Bronchial epithelial cell (primary cell): ENCODE data around the gene EYS. TPM values are rescaled to one million over a fixed set of nuclear protein-coding genes. Genes with fewer than 3 reads are reported as not detected.

Experiments
- DNase-seq: peaks from one replicate; pipeline ENCODE4 v3.0.0-alpha.2; 2010; ENCODE audit warnings: low read depth
- FAIRE-seq: peaks from 2 replicates; lab custom pipeline; 2011; peaks lifted over from hg19 to GRCh38; lab: Jason Lieb, UNC
- H3K27me3 ChIP-seq: 2 replicates; pipeline ENCODE4 v1.5.1; 2011; ENCODE audit warnings: low read length; ENCODE audit not compliant: control insufficient read depth, insufficient read depth
- H3K36me3 ChIP-seq: 2 replicates; pipeline ENCODE4 v1.5.1; 2011; ENCODE audit warnings: low read length; ENCODE audit not compliant: control insufficient read depth, insufficient read depth
- H3K4me3 ChIP-seq: 2 replicates; pipeline ENCODE4 v1.5.1; 2011; ENCODE audit warnings: mild to moderate bottlenecking, low read depth, low read length, control low read depth
- CTCF ChIP-seq: IDR thresholded peaks from 2 replicates; pipeline ENCODE4 v1.5.1; 2011; ENCODE audit warnings: mild to moderate bottlenecking, moderate library complexity, low read length, control low read depth, inconsistent platforms; ENCODE audit not compliant: insufficient read depth, severe bottlenecking
- total RNA-seq: library from RNA; depleted of rRNA; stranded (reverse); fragments of >200 nt; gene quantifications from 2 replicates; pipeline ENCODE4 v1.2.1, GENCODE V29; 2014

The EYS gene
- total RNA-seq, 1 donor from 2014 or later: 0.53 TPM

DNA sequence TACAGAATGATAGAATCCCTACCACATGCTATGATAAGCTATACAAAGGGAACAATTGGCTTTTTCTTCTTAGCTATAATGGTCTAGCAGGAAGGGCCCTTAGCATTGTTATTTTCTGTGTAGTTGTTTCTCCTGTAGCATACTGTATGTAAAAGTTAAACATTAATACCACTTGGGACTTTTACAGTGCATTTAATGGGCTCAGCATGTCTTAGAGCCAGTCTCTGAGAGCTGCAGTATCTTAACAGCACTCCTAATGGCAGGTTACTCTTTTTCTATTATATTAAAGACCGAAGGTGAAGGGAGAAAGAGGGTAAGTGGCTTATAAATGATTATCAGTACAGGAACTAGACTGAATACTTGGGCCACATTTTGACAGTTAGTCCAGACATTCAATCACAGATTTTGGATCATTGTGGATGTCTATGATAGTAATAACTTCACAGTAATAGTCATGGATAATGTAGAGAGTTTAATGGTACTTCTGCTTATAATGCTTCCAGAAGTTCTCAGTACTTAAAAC is 1780.7 kb downstream of the EYS start:
- no peak for TF ChIP-seq CTCF
- Histone ChIP-seq H3K4me3 (no peak overlapping the region), H3K36me3 (no peaks in the 10 kb centered on the region), H3K27me3 (no peaks in the 10 kb centered on the region)
- DNase-seq (no peak), FAIRE-seq (no peak)

DNA sequence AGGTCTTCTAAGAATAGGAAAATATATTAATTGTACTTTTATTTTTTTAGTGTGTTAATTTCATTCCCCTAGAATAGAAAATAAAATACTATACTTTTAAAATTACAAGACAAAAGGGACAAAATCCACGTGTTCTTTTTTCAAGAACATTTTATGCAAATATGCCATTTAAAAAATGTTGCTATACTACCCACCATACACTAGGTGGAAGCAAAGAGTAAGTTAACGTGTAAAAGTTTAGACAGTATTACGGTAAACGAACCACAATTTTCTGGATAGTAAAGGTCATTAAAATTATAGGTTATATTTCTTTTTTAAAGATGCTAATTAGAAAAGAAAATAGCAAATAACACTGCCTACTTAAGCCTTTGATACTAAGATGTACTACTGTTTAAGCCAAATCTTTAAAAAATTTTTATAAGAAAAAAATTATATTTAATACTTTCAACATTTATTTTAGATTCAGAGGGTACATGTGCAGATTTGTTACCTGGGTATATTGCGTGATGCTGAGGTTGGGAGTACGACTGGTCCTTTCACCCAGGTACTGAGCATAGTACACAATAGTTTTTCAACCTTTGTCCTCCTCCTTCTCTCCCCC is 1783.8 kb downstream of the EYS start:
- peak; percentile 19 for TF ChIP-seq CTCF
- peak; percentile 41 for DNase-seq
- no peaks in the 10 kb centered on the region for H3K36me3 ChIP-seq
- FAIRE-seq: no peak
- no peak overlapping the region for H3K4me3 ChIP-seq
- no peaks in the 10 kb centered on the region for H3K27me3 ChIP-seq

DNA sequence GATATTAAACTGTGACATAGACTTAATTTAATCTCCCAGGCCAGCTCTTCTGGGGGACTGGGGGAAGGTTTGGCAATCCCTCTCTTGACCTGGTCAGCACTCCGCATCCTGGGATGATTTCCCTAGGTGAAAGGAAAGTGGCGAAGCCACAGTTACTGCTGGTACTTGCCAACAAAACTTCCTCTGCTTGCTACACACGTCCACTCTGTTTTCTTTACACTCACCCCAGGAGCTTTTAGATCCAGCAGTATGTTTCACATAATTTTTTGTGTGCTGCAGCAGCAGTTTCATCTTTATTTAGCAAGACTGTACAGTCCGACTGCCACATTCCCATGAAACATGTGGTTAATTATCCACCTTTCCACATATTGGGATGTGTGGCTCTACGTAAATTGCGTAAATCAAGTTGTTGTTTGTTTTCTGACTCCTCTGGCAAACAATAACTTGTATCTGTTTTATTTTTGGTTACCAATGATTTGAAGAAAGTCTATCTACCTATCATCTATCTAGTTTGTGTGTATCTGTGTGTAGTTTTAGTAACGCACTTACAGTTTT is 1787.4 kb downstream of the EYS start:
- TF ChIP-seq CTCF: no peak
- Histone ChIP-seq H3K4me3 (no peak overlapping the region), H3K36me3 (no peaks in the 10 kb centered on the region), H3K27me3 (no peaks in the 10 kb centered on the region)
- FAIRE-seq: no peak
- no peak for DNase-seq

- Histone ChIP-seq H3K4me3 (no peak overlapping the region), H3K27me3 (no peaks in the 10 kb centered on the region), H3K36me3 (no peaks in the 10 kb centered on the region)
- DNase-seq (no peak), FAIRE-seq (no peak)
- TF ChIP-seq CTCF: no peak
These were observed 1794.1 kb downstream of the EYS start for GRCh38 chr6:63912887-63913286.

DNA sequence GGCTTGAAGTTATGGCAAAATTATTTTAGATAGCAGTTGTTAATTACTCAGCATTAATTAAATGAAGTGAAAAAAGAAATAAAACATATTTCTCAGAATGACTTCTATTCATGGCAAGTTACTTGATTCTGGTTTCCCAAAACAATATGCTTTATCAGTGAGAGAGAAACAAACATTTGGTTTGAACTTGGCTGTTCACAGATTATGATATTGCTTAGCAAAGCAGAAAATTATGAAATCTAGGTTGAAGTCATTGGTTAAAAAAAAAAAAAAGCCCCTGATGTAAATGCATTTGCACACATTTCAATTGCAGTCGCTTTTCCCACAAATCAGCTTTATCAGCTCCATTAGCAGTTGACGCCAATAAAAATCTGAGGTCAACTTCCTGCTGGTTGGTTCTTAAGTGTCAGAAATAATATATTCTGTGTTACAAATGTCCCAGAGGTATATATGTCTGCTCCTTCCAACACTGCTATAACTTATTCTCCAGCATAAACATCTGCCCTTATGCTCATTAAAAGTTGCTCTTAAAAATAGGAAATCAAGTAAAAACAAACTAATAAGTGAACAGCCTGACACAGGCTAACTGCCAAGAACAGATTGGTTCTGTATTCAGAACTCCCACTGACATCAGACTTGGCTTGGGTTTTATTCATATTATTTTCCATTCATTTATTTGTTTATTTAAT is 1796.0 kb downstream of the EYS start:
- Histone ChIP-seq H3K4me3 (no peak overlapping the region), H3K36me3 (no peaks in the 10 kb centered on the region), H3K27me3 (no peaks in the 10 kb centered on the region)
- no peak for TF ChIP-seq CTCF
- FAIRE-seq (no peak), DNase-seq (no peak)
